ENCODE data around the gene COPB1.

COPB1 gene

DNA sequence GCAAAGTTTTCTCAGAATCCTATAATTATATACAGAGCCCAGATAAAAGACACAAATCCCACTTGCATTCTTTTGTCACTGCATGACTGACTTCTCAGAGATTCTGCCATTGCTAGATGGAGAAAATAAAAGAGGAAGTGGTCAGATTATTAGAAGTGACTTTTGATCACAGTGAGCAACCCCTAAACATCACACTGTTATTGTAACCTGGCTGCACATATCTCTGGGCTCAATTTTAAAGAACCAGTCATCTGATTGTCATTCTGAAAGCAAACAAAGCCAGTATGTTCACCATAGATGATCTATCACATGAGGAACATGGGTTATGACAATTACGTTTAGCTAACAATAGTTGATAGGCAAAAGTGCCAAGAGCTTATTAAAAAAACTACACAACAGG is 47.8 kb downstream of the COPB1 start:
- DNase-seq (ENCODE audit: low read depth), result no peak
- TF ChIP-seq, protein P1, sequence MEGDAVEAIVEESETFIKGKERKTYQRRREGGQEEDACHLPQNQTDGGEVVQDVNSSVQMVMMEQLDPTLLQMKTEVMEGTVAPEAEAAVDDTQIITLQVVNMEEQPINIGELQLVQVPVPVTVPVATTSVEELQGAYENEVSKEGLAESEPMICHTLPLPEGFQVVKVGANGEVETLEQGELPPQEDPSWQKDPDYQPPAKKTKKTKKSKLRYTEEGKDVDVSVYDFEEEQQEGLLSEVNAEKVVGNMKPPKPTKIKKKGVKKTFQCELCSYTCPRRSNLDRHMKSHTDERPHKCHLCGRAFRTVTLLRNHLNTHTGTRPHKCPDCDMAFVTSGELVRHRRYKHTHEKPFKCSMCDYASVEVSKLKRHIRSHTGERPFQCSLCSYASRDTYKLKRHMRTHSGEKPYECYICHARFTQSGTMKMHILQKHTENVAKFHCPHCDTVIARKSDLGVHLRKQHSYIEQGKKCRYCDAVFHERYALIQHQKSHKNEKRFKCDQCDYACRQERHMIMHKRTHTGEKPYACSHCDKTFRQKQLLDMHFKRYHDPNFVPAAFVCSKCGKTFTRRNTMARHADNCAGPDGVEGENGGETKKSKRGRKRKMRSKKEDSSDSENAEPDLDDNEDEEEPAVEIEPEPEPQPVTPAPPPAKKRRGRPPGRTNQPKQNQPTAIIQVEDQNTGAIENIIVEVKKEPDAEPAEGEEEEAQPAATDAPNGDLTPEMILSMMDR (IDR thresholded peaks at IDR 0.05; ENCODE audit: low read depth, low read length, missing control alignments), result no peak
- no peak overlapping the region for H3K4me3 ChIP-seq (ENCODE audit: low read depth, low read length)

DNA sequence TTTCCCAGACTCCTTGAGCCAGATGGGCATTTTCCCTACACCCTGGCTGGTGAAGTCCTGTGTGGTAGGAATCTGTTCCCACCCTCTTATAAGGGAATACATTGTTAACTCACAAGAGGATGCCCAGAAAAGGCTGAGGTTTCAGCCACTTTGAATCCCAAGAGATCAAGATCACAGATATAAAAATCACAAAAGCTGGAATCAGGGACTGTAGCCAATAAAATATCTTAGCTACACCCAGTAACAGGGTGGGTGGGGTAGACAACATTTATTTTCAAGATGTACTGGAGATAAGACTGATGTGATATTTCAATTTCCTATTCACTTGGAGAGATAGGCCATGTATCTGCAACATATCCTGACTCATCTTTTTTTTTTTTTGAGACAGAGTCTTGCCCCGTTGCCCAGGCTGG is 50.3 kb downstream of the COPB1 start:
- TF ChIP-seq, protein P1 (IDR thresholded peaks at IDR 0.05; ENCODE audit: low read depth, low read length, missing control alignments), result no peak
- H3K4me3 ChIP-seq (ENCODE audit: low read depth, low read length), result no peak overlapping the region
- no peak for DNase-seq (ENCODE audit: low read depth)

DNA sequence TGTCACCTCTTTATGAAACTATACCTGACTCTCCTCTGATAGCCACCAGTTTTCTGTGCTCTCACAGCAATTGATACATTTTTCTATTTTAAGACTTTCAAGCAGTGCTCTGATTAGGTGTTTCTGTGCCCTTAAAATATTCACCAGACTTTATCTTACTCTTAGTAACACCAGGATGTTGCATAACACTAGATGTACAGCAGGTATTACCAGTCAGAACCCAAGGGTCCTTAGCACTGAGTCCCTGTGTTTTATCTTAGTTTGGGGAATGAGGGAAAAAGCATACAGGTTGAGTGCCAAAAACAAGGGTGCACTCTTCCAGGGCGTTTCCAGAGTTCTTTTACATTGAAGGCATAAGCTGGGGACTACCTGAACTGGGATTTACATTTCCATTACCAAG is 51.4 kb downstream of the COPB1 start:
- TF ChIP-seq, protein P1 (IDR thresholded peaks at IDR 0.05; ENCODE audit: low read depth, low read length, missing control alignments), result no peak
- no peak for DNase-seq (ENCODE audit: low read depth)
- H3K4me3 ChIP-seq (ENCODE audit: low read depth, low read length), result no peak overlapping the region

DNA sequence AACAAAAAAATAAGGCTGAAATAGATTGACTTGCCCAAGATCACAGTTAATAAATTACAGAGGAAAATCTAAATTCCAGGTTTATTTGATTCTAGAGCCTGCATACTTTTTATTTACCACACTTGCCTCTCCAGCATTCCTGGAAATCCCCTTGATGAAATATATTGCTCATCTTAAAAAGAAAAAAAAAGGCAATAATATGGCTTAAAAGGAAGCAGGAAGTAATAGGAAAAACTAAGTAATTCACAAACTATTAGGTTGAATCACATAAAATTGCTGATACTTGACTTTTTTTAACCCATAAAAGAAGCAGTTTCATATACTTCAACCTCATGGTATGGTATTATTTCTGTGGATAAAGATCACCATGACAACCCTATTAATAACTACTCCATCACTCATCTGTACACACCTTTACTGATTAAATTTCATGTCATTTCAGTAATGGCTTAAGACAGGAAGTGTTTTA is 52.9 kb downstream of the COPB1 start:
- H3K4me3 ChIP-seq (ENCODE audit: low read depth, low read length), result no peak overlapping the region
- TF ChIP-seq, protein P1 (IDR thresholded peaks at IDR 0.05; ENCODE audit: low read depth, low read length, missing control alignments), result no peak
- no peak for DNase-seq (ENCODE audit: low read depth)

DNA sequence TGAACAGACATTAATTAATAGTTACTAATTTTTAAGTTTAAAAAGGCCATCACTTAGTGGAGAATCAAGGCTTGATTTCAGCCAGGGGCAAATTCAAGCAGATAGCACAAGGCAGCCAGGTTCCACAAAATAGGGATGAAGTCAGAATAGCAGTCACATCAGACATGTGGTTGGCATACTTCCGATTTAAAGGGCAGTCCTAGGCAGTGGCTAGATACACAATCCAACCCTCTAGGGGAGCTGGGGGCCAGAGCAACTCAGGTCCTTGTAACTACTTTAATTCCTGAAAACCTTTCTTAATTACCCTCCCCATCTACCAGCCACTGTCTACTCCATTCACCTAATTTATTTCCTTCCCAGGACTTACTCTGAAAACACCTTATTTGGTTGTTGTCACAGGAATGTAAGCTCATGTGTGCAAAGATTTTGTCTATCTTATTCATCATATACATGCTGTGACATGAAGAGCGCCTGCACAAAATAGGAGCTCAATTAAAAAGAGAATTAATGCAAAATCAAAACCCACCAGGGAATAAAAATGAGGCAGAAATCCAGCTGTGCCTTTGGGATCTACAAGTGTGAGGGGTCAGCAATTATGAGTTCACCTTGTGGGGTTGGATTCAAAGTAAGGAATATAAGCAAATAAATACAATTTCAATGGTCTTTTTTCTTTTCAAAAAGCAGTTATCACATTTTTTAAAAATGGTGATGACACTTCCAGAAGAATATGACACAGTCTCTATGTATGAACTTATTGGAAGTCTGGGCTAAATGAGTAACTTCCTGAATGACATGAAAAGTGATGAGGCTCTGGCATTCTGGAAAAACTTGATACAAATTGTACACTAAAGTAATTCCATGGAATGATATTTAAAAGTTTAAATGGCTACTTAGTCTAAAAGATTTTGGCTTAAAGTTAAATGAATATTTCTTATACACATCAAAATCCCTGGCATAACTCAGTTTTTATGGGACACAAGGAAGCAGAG is 53.8 kb downstream of the COPB1 start:
- TF ChIP-seq, protein P1 (IDR thresholded peaks at IDR 0.05; ENCODE audit: low read depth, low read length, missing control alignments), result no peak
- no peak overlapping the region for H3K4me3 ChIP-seq (ENCODE audit: low read depth, low read length)
- DNase-seq (ENCODE audit: low read depth), result no peak

DNA sequence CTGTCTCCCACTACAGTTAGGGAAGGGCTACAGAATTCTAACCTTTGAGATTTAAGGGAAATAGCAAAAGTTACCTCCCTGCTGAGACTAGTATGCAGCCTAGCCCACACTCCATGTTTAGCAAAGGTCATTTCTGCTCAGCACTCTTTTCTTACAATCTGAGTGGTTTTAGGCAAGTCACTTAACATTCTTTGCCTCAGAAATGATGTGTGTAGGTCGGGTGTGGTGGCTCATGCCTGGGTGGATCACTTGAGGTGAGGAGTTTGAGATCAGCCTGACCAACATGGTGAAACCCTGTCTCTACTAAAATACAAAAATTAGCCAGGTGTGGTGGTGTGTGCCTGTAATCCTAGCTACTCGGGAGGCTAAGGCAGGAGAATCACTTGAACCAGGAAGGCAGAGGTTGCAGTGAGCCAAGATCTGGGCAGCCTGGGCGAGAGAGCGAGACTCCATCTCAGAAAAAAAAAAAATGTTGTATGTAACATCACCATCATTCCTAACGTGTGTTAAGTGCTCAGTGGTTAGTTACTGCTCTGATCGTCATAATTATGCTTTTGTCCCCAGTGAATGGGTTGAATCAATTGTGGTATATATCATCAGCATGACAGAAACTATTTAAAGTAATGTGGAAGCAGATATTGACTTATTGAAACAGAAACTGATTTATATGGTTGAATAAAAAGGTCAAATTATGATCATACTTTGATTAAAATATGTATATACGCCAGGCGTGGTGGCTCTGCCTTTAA is 55.0 kb downstream of the COPB1 start:
- TF ChIP-seq, protein P1 (IDR thresholded peaks at IDR 0.05; ENCODE audit: low read depth, low read length, missing control alignments), result no peak

More for the DNA sequence above, 55.0 kb downstream of the COPB1 start:
- no peak for DNase-seq (ENCODE audit: low read depth)
- H3K4me3 ChIP-seq (ENCODE audit: low read depth, low read length), result no peak overlapping the region
